ENCODE data around the gene ADRB1.

Gene ADRB1

DNA sequence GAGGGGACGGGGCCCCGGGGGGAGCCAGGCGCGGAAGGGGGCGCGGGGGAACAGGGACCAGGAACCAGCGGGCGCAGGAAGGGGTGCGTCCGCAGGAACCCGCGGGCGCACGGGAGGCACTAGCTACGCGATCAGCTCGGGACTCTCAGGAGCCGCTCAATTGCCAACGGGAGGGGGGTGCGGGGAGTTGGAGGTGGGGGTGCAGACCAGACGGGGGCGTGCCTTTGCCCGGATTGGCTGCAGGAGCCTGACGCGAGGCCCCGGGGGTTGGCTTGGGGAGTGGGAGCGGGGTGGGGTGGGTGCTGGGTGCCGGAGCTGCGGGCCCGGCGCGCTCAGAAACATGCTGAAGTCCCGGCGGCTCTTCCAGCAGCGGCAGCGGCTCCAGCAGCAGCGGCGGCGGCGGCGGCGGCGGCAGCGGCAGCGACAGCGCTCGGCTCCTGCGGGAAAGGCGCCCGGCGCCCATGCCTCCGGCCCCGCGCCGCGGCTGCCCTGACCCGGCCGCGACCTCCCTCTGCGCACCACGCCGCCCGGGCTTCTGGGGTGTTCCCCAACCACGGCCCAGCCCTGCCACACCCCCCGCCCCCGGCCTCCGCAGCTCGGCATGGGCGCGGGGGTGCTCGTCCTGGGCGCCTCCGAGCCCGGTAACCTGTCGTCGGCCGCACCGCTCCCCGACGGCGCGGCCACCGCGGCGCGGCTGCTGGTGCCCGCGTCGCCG lies at the start of gene ADRB1:
Gene ADRB1, plus strand, starts transcription at position 335 of the 715 bp plus-strand sequence. Its CDS starts 267 bp downstream, at position 602.
- DNase-seq = peak; percentile 4 to 25

DNA sequence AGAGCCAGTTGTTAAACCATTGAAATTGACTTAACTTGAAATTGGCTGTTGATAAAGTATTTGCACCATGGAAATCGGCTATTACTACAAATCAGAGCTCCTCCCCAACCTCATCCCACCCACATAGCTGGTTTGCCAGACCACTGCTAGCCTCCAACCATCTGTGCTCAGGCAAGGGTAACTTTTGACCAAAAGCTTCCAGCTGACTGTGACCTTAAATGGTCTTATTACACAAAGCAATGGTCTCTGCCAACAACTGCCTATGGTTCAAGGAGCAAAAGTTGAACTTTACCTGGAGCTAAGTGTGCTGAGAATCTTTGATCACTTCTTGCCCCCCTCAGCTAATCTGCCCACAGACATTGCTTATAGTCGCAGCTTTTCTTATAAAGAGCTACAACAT lies 48.5 kb upstream of the ADRB1 start:
- no peak for DNase-seq

DNA sequence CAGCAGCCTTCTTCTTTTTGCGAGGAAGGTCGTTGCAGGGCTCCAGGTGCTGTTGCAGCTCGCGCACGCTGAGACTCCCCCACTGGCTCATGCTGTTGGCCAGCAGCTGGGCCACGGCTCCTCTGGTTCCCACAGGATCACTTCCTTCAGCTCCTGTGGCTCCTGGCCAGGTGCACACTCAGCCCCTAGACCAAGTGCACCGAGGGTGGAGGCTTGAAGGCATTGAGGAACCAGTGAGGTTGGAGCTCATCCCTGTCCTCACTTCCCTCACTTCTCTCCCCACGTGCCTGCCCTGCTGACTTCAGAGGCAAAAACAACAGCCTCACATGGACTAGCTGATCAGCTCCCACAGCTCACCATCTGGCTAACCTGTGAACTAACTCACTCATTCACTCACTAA lies 46.2 kb upstream of the ADRB1 start:
- no peak for DNase-seq

DNA sequence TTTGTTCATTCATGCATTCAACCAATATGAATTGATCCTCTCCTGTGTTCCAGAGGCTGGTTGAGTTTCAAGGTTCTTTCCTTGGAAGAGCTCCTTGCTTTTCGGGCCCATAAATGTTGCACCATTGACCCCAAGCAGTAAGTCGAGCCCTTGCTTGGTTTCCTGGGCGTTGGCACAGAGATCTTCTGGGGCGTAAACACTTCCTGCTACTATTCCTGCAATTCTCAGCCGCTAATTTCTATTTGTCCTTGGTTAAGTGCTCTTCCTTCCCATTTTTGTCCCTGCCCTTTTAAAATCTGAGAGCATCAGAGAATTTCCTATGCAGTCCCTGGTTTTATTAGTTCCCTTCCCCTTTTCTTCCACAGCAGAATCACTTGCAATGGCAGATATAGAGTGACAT lies 44.1 kb upstream of the ADRB1 start:
- DNase-seq = no peak

DNA sequence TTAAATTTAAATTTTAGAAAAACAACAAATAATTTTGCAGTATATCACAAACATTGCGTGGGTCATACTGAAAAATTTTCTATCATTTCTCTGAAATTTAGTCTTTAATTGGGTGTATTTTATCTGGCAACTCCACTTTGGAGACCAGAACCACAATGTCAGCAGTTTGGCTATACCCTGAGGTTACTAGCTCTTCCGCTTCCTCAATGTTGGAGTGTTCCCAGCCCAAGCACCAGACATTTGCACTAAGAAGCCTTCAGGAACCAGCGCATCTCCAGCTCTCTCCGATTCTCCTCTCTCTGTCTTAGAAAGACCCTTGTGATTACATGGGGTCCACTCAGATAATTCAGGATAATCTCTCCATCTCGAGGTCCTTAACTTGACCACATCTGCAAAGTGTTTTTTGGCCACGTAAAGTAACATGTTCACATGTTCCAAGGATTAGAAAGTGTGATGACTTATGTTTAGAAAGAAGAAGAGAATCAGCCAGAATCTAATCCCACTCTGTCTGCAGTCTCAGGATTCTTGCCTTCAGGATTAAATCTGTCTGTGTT lies 43.1 kb upstream of the ADRB1 start:
- DNase-seq = no peak

DNA sequence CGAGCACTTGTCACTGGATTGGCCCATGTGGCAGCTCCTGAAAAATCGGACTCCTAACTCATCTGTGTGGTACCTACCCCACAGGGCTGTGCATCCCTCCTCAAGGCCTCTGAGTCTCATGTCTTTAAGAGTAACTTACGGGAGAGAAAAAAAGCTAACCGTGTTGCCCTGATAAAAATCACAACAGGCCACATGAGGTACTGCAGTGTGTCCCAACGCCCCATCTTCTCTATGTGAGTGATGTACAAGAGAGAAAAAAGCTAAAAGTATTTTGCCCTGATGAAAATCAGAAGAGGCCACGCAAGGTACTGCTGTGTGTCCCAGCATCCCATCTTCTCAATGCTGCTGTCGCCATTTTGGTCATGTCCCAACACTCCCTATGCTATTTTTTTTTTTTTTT lies 41.2 kb upstream of the ADRB1 start:
- DNase-seq = no peak

DNA sequence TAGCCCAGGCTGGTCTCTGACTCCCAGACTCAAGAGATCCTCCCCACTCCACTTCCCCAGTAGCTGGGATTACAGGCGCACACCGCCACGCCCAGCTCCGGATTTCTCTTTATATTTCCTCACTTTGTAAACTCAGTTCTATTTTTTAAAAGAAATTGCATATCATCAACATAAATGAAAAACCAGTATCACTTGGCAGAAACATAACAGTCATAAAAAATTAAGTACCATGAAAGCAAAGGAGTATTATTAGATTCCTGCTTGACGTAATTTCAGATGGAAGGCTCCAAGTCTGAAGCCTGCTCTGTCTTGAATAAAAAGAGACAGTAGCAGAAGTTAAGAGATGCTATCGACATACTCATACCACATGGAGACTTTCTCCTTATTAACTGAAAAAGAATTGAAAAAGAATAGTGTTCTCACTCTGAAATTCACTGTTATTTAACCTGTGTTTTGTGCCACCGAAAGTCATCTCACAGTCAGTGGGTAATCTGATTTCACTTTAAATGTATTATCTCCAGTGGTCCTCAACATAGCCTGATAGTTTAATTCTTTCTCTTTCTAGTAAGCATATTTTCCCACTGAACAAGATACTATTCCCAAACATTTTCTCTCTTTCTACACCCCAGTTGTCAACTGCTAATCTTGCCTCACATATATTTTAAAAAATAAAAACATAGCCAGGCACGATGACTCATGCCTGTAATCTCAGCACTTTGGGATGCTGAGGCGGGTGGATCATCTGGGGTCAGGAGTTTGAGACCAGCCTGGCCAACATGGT lies 40.3 kb upstream of the ADRB1 start:
- no peak for DNase-seq

DNA sequence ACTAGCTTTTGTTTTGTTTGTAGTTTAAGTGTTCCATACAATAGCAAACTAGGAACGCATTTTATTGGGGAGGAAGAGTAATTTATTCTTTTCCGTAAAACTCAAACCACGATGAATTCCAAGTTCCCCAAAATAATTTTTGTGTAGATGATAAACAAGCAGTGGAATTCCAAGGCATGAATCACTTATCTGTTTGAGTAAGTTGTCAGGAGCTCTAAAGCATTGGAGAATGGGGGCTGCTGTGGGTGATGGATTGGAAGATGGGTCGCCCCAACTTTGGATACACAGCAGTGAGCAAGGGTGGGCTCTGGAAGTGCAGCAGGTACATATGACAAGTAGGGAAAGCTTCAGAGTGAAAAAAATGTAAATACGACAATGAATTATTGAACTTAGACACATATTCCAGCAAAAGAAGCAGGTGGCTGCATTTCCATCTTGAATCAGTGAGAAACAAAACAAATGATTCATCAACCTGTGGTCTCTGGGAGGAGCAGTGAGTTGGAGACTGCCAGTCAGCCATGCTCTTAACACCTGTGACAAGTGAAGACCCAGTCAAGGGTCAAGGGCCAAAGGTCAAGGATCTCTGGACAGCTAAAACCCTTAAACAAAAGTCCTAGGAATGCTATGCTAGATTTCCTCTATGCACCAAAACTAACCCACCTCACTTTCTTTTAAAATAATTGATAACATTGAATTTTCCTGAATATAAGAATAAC lies 34.2 kb upstream of the ADRB1 start:
- no peak for DNase-seq

DNA sequence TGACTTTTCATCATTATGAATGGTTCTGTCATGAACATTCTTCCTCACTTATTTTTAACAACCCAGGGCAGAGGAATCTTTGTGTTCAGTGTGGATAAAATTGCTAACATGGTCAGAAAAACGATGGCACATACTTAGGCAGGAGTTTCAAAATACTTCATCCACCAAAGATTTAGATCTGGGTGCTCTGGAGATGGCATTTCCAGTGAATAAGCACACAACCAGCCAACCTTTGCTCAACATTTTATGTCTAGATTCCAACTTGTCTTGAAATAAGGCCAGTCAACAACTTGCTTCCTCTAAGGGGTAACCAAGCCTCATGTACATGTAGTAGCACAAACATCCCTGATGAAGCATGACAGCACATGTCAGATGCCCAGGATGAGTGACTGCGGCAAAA lies 33.4 kb upstream of the ADRB1 start:
- no peak for DNase-seq

DNA sequence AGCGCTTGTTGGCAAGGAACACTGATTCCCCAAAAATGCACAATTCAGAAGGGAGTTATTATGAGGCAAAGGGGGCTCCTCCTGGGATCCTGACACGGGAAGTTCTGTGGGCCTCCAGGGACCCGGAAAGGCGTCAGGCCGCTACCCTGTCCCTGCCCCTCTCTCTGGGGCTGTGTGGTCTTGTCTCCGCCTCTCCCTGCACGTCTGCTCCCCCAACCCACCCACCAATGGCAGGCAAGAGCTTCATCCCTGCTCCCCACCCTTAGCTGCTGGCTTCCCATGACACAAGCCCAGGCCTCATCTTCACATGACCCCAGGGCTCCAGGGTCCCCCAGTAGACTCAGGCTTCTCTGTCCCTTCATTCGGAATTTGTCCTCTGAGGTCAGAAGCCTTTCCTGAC lies 31.0 kb upstream of the ADRB1 start:
- no peak for DNase-seq

DNA sequence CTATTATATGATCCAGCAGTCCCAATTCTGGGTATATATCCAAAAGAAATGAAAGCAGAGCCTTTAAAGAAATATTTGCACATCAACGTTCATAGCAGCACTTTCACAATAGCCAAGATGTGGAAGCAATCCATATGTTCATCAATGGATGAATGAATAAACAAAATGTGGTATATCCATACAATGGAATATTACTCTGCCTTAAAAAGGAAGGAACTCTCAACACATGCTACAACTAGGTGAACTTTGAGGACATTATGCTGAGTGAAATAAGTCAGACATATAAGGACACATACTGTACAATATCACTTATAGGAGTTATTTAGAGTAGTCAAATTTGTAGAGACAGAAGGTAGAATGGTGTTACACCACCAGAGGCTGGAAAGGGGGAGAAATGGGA lies 28.0 kb upstream of the ADRB1 start:
- no peak for DNase-seq

DNA sequence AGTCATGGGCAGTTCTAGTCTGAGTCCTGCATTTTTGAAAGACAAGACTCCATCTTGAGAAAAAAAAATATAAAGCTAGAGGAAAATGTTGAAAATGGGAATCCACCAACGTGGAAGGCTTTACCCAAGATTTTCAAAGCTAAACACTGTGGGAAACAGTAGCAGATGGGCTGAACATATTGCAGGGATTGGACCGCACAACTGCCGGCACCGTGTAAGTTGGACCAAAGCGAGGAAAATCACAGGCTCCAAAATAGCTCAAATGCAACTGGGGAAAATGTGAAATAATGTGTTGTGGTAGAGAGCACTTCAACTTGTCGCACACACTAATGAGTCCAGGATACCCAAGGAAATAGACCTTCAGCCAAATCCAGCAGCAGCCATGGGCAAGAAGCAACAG lies 26.4 kb upstream of the ADRB1 start:
- DNase-seq = no peak

DNA sequence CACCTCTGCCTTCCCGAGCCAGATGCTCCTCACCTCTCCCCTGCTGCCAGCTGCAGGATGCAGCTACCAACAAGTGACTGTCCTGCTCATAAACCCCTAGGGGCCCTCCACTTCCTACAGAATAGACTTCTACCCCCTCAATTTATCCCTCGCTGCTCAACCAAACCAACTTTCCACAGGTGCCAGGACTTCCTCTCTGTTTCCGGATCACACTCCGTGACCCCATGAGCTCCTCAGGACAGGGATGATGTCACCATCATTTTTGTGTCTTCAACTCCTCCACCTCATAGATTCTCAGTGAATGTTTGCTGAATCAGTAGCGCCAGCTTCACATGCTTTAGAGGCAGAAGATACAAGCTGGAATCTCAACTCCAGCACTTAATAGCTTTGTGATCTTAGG lies 25.8 kb upstream of the ADRB1 start:
- DNase-seq = no peak

DNA sequence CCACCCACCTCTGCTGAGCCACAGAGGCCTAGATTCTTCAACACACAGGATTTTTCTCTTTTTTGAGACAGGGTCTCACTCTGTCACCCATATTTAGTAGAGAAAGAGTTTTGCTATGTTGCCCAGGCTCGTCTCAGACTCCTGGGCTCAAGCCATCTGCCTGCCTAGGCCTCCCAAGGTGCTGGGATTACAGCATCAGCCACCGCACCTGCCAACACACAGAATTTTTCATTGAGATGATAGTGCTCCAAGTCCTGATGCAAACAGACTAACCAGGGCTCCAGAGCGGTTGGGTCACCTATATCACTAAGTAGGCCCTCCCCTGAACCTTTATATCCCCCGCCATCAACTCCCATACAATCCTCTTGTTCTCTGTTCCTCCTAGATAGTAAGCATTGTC lies 24.4 kb upstream of the ADRB1 start:
- no peak for DNase-seq

DNA sequence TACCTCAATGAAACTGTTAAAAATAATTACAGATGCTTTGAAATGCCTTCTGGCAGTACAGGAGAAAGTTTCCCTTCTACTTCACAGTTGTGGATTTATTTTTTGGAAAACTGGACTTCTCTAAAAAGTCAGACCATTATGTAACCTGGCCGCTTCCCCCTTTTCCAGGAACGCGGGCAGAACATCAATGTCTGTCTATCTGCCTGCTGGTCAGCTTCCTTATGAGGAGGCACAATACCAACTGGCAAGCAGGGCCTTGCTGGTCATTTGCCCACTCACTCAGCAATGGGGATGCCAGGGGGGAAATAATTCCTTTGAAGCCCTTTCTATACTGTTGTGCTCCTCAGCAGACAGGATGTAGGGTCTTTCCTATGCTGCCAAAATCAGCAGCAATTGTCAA lies 22.5 kb upstream of the ADRB1 start:
- no peak for DNase-seq

DNA sequence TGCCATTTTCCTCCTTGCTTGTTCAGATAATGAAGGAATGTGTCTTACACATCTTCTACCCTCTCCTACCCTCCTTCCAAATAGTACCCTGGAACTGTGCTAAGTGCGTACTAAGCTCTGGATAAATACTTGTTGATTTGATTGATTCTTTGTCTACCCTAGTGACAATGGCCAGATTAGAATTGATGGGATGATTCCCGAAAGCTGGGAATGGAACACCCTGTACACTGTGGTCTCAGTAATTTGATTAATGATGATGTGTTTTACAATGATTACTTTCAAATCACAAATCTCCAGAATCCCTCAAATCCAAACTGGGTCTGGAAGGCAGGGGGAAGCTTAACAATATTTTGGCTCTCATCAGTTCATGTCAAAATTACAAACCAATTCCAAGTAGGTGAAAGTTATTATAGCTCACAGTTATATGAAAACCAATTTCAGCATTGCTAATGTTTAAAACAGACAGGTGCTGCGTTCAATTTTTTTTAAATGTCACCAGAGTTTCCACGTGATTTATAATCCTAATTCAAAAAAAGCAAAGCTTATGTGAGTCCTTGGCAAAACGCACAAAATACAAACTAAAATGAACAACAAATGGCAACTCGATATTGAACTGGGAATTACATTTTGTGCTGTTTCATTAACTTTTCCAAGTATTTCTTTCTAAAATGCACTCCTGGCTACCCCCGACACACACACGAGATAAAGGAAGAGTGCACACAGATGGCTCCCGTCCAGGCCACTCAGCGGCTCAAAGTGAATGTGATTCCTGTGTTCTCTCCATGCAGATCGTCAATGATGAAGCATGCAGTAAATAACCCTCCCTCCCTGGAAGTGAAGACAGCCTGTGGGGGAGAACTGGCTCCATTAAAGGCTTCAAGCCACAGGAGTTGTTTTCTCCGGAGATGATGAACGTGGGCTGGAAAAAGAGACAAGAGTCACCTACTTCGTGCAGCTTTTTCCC lies 21.7 kb upstream of the ADRB1 start:
- DNase-seq = no peak

DNA sequence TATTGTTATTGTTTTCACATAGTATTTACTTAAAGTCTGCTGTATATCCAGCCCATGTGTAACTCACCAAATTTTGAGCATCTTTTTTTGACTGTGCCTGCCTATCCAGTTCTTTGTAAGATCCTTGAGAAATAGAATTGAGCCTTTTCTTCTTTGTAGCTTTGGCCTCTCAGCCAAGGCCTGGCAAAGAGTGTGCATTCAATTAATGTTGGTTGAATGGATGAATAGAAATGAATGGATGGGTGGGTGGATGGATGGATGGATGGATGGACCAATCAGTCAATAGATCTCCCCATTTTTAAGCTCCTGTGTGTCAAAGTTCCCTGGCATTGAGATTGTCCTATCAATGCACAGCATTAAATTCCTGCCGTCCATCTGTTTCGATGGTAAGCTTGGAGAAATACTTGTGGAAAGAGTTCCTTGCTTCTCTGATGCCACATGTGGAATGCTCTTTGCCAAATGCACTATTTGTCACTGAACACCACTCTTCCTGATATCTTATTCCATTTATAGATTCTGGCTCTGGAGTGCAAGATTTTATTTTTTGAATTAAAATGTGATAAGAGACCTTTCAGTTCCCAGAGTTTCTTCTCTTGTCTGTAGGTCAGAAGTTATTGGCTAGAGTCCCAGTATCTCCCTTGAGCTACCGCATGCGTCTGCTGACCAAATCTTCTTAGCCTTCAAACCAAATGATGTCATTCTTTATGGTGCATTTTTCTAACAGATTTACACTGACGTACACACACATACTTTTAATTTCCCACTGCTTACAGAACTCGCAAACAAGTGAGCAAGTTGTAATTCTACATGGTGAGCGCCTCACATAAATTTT lies 20.7 kb upstream of the ADRB1 start:
- no peak for DNase-seq

DNA sequence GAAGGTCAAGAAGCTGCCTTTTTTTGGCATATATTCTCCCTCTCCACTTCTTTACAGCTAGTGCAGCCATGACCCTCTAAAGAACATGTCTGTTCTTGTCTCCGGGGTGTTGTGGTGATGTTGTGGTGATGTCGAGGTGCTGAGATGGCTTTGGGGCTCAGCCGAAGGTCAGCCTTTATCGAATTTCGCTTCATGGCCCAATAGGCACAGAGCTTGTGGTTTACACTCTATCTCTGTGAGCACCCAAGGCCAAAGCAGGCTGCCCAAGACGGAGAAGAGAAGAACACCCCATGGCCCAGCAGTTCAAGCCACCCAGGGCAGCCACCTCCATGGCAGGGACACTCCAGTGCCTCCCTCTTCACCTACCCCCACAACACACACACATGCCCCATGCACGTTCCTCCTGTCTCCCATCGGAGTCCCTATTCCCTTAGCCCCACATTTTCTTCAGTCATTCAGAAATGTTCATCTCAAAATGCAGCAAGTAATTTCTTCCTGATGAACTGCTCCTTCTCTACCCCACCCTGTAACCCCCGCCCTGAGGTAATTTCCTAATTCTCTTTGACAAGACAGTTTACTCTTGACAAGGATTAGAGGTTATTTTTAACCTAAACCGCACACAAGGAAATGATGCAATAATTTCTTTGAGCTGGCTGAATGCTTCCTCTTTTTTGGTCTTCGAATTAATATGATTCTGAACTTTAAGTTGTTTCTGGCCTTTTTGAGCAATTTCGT lies 18.6 kb upstream of the ADRB1 start:
- DNase-seq = no peak

DNA sequence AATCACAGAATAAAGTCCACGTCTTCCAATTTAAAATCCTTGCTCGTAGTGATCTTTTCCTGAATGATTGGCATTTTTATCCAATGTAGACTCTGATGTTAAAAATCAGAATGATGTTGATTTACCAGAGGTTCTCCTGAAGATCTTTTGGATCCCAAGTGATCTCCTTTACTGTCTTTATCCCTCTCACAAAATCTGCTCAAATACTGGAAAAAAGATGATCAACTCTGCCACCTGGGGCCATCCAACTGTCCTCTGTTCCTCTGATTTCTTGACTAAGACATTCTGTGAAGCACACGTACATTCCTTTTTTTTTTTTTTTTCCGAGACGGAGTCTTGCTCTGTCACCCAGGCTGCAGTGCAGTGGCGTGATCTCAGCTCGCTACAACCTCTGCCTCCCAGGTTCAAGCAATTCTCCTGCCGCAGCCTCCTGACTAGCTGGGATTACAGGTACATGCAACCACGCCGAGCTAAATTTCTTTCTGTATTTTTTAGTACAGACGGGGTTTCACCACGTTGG lies 18.0 kb upstream of the ADRB1 start:
- DNase-seq = no peak

All from activated CD4-positive, alpha-beta T cell treated with anti-CD3 and anti-CD28 coated beads for 4 hours (primary cell).